Measurements from ENCODE around the gene SRGAP2C. TPM values are rescaled to one million over a fixed set of nuclear protein-coding genes. Genes with fewer than 3 reads are reported as not detected.
"Not testable (repeated sequence)": the region's sequence is repeated elsewhere in the genome, so short reads cannot be mapped to it uniquely, and the experiment has no call there.

Gene SRGAP2C
- total RNA-seq, 1 experiment from 2014 or later = 49.9 TPM

DNA sequence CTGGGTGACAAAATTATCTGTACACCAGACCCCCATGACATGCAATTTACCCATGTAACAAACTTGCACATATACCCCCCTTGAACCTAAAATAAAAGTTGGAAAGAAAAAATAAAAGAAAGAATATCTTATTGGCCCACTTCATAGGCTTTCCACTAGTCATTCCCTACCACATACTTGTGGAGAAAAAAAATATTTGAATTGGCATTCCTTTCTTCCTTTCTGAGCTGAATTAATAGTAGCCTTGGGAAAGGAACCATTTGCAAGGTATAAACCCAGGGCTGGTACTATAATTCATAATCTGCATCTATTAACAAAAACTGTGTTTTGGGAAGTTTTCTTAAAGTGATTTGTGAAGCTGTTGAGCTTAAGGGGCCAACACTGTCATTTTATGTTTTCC is 140.0 kb downstream of the SRGAP2C start:
- POLR2A ChIA-PET (ENCODE audit: unreplicated experiment) = not testable (repeated sequence)

DNA sequence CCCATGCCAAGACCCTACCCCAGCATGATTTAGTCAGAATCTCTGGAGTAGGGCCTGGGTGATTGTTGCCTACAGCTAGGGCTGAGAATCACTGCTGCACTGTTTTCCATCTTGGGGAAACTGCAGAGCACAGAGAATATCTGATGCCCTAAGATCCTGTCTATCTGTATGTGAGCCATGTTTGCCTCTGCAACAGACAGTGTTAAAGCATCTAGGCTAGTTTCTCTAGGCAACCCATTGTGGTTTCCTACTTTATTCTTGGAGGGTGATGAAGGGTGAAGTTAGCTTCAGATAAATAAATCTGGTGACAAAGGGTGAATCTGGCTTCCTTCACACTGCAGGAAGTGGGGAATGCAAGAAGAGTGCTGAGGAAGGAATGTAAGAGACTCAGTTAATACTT is 147.4 kb downstream of the SRGAP2C start:
- DNase-seq; H3K4me1 ChIP-seq (replicated peaks; ENCODE audit: insufficient read depth); intact Hi-C loops (cut with micrococcal nuclease; ENCODE audit: unreplicated experiment); H3K36me3 ChIP-seq (ENCODE audit: low read depth); H3K4me3 ChIP-seq; H3F3A ChIP-seq (ENCODE audit: insufficient read depth, low read depth); H3K27me3 ChIP-seq (ENCODE audit: insufficient read depth, low read depth); H3K79me2 ChIP-seq (ENCODE audit: low read depth); CTCF ChIA-PET; H3K4me2 ChIP-seq; H3K9me3 ChIP-seq (ENCODE audit: insufficient read depth, low read depth); H3K9me2 ChIP-seq (ENCODE audit: insufficient read depth); H3K27ac ChIP-seq; BruUV-seq (replicated peaks); H2AFZ ChIP-seq; POLR2A ChIA-PET (ENCODE audit: unreplicated experiment); H4K20me1 ChIP-seq (ENCODE audit: insufficient read depth): not testable (repeated sequence)

More for the DNA sequence above, 140.0 kb downstream of the SRGAP2C start:
- BruUV-seq (replicated peaks); H3K4me3 ChIP-seq; H3K4me1 ChIP-seq (replicated peaks; ENCODE audit: insufficient read depth); H3K4me2 ChIP-seq; H4K20me1 ChIP-seq (ENCODE audit: insufficient read depth); H3K9me3 ChIP-seq (ENCODE audit: insufficient read depth, low read depth); H3K9me2 ChIP-seq (ENCODE audit: insufficient read depth); H3K79me2 ChIP-seq (ENCODE audit: low read depth); H3K27me3 ChIP-seq (ENCODE audit: insufficient read depth, low read depth); H2AFZ ChIP-seq; intact Hi-C loops (cut with micrococcal nuclease; ENCODE audit: unreplicated experiment); H3K27ac ChIP-seq; H3K36me3 ChIP-seq (ENCODE audit: low read depth); H3F3A ChIP-seq (ENCODE audit: insufficient read depth, low read depth); DNase-seq; CTCF ChIA-PET: not testable (repeated sequence)

DNA sequence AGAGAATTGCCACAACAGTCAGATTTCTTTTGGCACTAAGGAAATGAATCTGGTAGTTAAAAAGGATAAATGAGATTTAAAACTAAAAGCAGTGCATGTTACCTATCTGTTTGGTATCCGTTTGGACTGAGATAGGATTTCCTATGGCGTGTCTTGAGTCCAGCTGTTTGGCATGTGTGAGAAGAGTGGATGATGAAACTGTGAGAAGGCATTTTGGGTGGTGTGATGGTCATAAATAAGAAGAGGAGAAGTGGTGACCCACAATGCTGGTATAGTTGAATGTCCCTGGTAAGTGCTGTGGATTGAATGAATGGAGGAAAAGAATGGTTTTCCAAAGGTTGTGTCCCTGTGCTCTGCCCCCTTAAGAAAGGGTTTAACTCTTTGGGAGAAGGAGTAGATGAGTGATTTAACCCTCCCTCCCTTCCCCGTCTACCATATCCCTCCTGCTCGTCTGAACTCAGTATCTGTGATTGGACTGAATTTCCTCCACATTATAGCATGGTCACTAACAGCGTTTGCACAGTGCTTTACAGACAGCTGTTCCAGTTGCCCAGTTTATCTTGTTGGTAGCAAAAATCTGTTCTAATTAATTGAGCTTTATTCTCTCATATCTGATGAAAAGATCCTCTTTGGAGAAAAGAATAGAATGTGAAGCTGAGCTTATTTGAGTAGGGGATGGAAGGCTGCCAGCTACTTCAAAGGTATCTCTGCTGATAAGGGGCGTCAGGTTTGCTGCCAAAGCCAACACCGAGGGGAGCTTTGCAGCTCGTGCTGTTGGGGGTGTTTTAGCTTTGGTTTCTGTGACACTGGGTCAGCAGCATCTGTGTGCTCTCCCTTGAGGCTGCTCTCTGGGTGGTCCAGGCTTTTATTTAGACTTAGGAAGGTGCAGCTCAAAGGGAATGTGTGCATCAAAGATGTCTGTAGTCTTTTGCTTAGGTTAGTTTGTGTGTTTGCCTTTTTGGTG is 148.1 kb downstream of the SRGAP2C start:
- H3F3A ChIP-seq (ENCODE audit: insufficient read depth, low read depth); H3K27ac ChIP-seq; H3K79me2 ChIP-seq (ENCODE audit: low read depth); H3K36me3 ChIP-seq (ENCODE audit: low read depth); H3K4me1 ChIP-seq (replicated peaks; ENCODE audit: insufficient read depth); H4K20me1 ChIP-seq (ENCODE audit: insufficient read depth); CTCF ChIA-PET; H3K27me3 ChIP-seq (ENCODE audit: insufficient read depth, low read depth); DNase-seq; BruUV-seq (replicated peaks); intact Hi-C loops (cut with micrococcal nuclease; ENCODE audit: unreplicated experiment); POLR2A ChIA-PET (ENCODE audit: unreplicated experiment); H3K9me3 ChIP-seq (ENCODE audit: insufficient read depth, low read depth); H3K4me2 ChIP-seq; H3K4me3 ChIP-seq; H2AFZ ChIP-seq; H3K9me2 ChIP-seq (ENCODE audit: insufficient read depth): not testable (repeated sequence)

DNA sequence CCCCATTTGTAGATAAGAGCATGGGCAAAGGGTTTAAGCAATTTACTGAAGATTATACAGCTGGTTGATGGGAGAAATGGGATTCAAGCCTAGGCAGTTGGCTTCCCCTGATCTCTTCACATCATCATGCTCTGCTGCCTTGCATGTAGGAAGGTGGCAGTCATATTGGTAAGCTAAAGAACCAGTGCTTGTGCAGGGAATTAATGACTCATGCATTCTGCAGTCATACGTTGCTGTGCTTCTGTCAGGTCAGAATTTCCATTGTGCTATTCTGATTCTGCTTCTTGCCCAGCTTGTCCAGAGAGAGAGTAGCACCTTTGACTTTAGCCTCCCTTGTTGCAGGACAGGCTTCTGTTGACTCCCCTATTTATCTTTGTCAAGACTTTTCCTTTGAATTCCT is 153.2 kb downstream of the SRGAP2C start:
- H3K27ac ChIP-seq; H3K4me2 ChIP-seq; H3K4me1 ChIP-seq (replicated peaks; ENCODE audit: insufficient read depth); POLR2A ChIA-PET (ENCODE audit: unreplicated experiment); H3K36me3 ChIP-seq (ENCODE audit: low read depth); H2AFZ ChIP-seq; intact Hi-C loops (cut with micrococcal nuclease; ENCODE audit: unreplicated experiment); H3K9me2 ChIP-seq (ENCODE audit: insufficient read depth); CTCF ChIA-PET; H3K27me3 ChIP-seq (ENCODE audit: insufficient read depth, low read depth); H3F3A ChIP-seq (ENCODE audit: insufficient read depth, low read depth); H3K79me2 ChIP-seq (ENCODE audit: low read depth); BruUV-seq (replicated peaks); H4K20me1 ChIP-seq (ENCODE audit: insufficient read depth); H3K4me3 ChIP-seq; H3K9me3 ChIP-seq (ENCODE audit: insufficient read depth, low read depth); DNase-seq: not testable (repeated sequence)

DNA sequence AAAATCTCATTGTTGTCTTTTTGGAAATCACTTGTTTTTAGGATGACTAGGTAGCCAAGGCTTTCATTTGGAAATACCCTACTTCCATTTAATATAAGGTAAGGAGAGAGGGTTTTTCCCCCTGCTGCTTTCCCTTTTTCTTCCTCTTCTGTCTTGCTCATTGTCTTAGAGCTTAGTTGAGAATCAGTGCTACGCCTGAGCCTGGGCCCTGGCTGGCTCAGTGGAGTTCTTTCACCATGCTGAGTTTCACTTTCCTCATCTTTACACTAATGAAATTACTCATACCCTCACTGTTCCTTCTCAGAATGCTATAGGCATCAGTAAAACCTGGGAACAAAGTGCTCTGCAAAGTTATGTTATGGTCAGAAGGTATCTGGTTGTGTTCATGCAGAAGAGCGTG is 154.8 kb downstream of the SRGAP2C start:
- H3K4me1 ChIP-seq (replicated peaks; ENCODE audit: insufficient read depth); H4K20me1 ChIP-seq (ENCODE audit: insufficient read depth); H3K79me2 ChIP-seq (ENCODE audit: low read depth); H3K27ac ChIP-seq; CTCF ChIA-PET; BruUV-seq (replicated peaks); H3K27me3 ChIP-seq (ENCODE audit: insufficient read depth, low read depth); H2AFZ ChIP-seq; H3K9me3 ChIP-seq (ENCODE audit: insufficient read depth, low read depth); H3F3A ChIP-seq (ENCODE audit: insufficient read depth, low read depth); DNase-seq; H3K9me2 ChIP-seq (ENCODE audit: insufficient read depth); H3K4me2 ChIP-seq; intact Hi-C loops (cut with micrococcal nuclease; ENCODE audit: unreplicated experiment); POLR2A ChIA-PET (ENCODE audit: unreplicated experiment); H3K36me3 ChIP-seq (ENCODE audit: low read depth); H3K4me3 ChIP-seq: not testable (repeated sequence)

DNA sequence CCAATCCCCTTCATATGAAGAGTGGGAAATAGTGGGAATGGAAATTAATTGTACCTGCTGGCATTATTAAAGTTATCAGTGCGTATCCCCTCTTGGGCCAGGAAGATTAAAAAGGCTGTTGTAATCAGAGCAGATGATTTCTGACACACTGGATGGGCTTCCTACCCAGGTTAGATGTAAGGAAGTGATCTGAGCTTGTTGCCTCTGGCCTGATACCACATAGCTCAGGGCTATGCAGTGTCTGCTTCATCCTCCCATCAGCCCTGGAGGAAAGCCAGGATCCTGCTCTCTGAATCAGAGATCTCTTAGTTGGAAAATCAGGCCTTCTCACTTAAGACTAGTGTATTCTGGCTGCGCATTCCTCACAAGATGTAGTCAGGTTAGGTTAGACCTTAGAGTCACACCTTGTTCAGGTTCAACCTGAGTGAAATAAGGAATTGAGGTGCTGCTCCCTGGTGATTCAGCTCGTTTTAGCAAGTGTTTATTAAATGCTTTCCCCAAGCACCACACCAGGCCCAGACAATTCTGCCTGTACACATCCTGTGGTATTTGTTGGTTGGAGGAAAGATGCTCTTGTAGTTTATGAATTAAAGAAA is 158.6 kb downstream of the SRGAP2C start:
- H2AFZ ChIP-seq; H3F3A ChIP-seq (ENCODE audit: insufficient read depth, low read depth); H3K27ac ChIP-seq; BruUV-seq (replicated peaks); H3K4me3 ChIP-seq; H3K79me2 ChIP-seq (ENCODE audit: low read depth); H3K36me3 ChIP-seq (ENCODE audit: low read depth); CTCF ChIA-PET; DNase-seq; H3K9me3 ChIP-seq (ENCODE audit: insufficient read depth, low read depth); H3K4me2 ChIP-seq; H3K27me3 ChIP-seq (ENCODE audit: insufficient read depth, low read depth); H3K9me2 ChIP-seq (ENCODE audit: insufficient read depth); H4K20me1 ChIP-seq (ENCODE audit: insufficient read depth); intact Hi-C loops (cut with micrococcal nuclease; ENCODE audit: unreplicated experiment); POLR2A ChIA-PET (ENCODE audit: unreplicated experiment); H3K4me1 ChIP-seq (replicated peaks; ENCODE audit: insufficient read depth): not testable (repeated sequence)

DNA sequence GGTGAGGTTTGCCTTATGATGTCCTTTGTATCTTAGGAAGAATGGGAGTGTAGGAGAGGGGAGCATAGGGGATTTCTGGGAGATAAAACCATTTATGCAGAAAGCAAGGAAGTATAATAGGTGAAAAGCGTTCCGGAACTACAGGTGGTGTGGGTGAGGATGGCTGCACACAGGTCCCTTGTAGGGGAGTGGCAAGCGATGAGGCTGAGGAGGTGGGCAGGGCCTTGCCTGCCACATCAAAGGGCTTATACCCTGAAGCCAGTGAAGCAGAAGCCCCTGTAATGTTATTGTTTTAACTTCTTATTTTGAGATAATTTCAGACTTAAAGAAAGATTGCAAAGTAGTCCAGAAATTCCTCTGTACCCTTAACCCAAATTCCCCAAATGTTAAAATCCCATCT is 159.6 kb downstream of the SRGAP2C start:
- H3F3A ChIP-seq (ENCODE audit: insufficient read depth, low read depth); H3K27me3 ChIP-seq (ENCODE audit: insufficient read depth, low read depth); H4K20me1 ChIP-seq (ENCODE audit: insufficient read depth); BruUV-seq (replicated peaks); H3K4me2 ChIP-seq; H3K27ac ChIP-seq; POLR2A ChIA-PET (ENCODE audit: unreplicated experiment); H3K36me3 ChIP-seq (ENCODE audit: low read depth); H3K79me2 ChIP-seq (ENCODE audit: low read depth); H3K4me1 ChIP-seq (replicated peaks; ENCODE audit: insufficient read depth); H2AFZ ChIP-seq; intact Hi-C loops (cut with micrococcal nuclease; ENCODE audit: unreplicated experiment); H3K9me3 ChIP-seq (ENCODE audit: insufficient read depth, low read depth); H3K4me3 ChIP-seq; CTCF ChIA-PET; DNase-seq; H3K9me2 ChIP-seq (ENCODE audit: insufficient read depth): not testable (repeated sequence)

Data from PC-9 (cell line).